ENCODE measurements around the gene AGMO.

DNA sequence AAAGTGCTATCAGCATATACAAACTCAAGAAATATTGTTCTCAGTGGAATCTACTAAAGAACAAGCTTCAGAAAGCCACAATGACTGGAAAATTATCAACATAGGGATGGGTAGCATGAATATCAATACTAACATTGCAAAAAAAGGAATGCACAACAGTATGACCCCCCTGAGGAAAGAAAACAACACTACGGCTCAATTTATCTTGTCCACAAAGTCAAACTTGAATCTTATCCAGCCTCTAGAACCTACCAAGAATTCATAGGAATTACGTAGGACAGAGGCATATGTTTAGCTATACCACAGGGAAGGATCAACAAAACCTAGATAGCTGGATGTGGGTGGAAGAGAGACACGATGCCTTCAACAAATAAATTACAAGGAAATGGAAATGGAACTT is 54.6 kb downstream of the AGMO start:
- TF ChIP-seq MAX (IDR thresholded peaks at IDR 0.05; ENCODE audit: low read depth, low read length) (no peak), POLR2A (IDR thresholded peaks at IDR 0.05; ENCODE audit: extremely low read depth, insufficient read length) (no peak), MYC (IDR thresholded peaks at IDR 0.05; ENCODE audit: low read depth, low read length) (no peak)
- TF ChIP-seq, protein P1, sequence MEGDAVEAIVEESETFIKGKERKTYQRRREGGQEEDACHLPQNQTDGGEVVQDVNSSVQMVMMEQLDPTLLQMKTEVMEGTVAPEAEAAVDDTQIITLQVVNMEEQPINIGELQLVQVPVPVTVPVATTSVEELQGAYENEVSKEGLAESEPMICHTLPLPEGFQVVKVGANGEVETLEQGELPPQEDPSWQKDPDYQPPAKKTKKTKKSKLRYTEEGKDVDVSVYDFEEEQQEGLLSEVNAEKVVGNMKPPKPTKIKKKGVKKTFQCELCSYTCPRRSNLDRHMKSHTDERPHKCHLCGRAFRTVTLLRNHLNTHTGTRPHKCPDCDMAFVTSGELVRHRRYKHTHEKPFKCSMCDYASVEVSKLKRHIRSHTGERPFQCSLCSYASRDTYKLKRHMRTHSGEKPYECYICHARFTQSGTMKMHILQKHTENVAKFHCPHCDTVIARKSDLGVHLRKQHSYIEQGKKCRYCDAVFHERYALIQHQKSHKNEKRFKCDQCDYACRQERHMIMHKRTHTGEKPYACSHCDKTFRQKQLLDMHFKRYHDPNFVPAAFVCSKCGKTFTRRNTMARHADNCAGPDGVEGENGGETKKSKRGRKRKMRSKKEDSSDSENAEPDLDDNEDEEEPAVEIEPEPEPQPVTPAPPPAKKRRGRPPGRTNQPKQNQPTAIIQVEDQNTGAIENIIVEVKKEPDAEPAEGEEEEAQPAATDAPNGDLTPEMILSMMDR (IDR thresholded peaks at IDR 0.05; ENCODE audit: low read depth, low read length): no peak
